PC-9 (cell line): ENCODE results near the gene ADAMTS12.

ENCODE experiments used
- CTCF ChIP-seq: fragments of 200-600 bp; sonication (generic); conservative IDR thresholded peaks from 2 replicates; pipeline ENCODE4 v1.6.1; 2017; ENCODE audit warnings: mixed run types, antibody characterized with exemption, mild to moderate bottlenecking, moderate library complexity
- EZH2 ChIP-seq: fragments of 200-600 bp; sonication (generic); IDR thresholded peaks from 2 replicates; pipeline ENCODE4 v1.8.0; 2017; ENCODE audit warnings: antibody characterized with exemption, low read depth

- TF ChIP-seq CTCF (no peak; the same call in 1 of the 2 replicates), EZH2 (no peak)
These were observed at the start of gene ADAMTS12 for GRCh38 chr5:33891788-33892619.
